ENCODE data around the gene ZC3H8.
"Not testable (repeated sequence)": the region's sequence is repeated elsewhere in the genome, so short reads cannot be mapped to it uniquely, and the experiment has no call there.

ZC3H8 gene

DNA sequence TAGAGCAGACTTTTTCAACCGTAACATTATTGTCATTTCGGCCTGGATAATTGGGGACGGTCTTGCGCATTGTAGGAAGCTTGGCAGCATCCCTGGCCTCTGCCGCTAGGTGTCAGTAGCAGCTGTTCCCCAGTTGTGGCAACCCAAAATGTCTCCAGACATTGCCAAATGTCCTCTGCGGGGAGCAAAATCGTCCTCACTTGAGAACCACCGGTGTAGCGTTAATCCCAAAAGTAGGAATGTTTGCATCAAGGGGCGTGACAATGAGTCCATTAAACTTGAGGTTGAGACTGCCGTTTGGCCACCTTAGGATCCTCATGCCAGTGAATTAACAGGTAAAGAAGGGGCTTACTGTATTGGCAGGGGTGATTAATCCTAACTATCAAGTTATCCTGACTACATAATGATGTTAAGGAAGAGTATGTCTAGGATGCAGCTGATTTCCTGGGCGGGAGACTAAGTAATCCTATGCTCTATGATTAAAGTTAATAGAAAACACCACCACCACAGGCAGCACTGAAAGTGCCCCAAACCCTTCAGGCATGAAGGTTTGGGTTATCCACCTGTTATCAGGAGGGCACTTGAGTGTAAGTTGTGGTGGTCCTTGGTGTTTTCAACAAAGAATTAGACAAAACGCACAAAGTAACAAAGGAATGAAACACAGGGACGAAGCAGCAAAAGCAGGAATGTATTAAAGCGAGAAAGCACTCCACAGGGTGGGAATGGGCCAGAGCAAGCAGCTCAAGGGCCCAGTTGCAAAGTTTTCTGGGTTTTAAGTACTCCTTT lies 4.9 kb upstream of the ZC3H8 start:
- peak; percentile 86 for DNase-seq

DNA sequence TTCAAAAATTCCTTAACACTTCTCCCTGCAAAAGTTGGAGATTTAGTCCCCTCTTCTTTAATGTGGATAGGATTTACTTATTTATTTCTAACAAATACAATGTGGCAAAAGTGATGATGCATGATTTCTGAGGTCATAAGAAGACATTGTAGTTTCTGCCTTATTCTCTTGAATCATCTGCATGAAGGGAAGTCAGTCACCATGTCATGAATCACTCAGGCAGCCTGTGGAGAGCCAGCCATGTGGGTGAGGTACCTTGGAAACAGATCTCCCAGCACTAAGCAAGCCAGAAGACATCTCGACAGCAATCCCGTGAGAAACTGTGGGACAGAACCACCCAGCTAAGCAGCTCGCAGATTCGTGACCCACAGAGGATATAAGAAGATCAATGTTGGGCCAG lies 2.7 kb upstream of the ZC3H8 start:
- DNase-seq = no peak

DNA sequence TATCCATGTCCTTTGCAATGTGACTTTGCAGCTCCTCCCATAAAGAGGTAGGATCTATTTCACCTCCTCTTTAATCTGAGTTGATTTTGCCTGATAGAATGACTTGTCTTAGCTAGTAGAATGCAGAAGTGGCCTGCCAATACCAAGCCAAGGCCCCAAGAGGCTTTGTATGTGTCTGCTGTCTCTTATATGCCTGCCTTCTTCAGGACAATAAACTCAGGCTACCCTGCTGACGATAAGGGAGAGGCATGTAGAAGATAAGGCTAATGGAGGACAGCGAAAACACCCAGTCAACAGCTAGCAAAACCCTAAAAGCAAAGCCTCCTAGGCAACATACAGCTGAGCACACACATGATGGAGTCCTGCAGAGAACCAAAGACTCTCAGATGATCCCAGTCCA lies 1.8 kb upstream of the ZC3H8 start:
- DNase-seq = no peak

DNA sequence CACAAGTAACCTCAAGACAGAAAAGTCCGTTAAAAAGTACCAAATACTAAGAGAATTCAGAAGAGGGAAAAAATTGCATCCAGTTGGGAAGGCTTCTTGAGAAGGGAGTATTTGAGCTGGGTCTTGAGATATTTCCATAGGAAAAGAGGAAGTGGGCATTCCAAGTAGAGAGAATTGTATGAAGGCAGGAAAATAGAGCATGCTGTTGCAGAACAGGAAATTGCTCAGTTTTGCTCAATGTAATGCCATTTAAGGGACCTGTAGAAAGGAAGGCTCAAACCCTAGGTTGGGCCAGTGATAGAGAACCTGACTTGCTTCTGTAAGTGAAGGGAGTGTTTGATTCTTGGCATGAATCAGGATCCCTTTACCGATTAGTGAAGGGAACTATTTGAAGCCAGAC lies 1.0 kb upstream of the ZC3H8 start:
- DNase-seq = no peak

DNA sequence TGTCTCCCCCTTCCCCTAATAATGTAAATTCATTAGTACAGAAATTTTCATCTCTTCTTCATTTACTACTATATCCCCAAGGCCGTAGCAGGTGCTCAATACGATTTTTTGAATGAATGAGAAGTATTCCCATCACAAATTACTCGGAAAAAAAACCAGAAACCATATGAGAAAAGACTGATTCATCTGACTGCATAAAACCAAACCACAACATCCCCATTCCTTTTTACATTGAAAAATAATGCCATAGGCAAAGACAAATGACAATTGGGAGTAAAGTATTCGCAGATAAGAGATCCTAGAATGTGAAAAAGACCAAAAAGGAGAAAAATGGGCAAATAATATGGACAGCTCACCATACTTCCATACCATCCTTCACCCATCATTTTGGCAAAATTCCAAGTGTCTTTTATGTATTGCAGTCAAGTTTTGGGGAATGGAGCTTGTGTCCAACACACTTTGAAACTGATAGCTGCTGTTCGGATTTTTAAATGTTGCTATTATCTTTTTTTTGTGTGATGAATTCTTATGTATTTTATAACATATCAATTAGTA lies 1.5 kb downstream of the ZC3H8 start:
- DNase-seq = no peak

DNA sequence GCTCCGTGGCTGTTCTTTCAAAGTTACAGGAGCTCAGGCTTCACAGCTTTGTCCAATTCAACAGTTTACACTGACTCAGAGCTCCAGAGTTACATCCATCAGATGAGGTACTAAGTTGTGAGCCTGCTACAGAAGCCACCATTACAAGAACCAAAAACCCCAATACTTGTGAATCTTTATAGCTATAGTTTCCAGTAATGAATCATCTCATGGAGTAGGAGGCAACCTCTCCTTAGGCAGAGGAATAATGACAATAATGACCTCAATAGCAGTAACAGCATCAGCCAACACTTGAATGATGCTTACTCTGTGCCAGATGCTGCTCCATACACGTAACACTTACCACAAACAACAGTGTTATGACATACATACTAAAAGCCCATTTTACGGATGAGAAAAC lies 3.6 kb downstream of the ZC3H8 start:
- no peak for DNase-seq

DNA sequence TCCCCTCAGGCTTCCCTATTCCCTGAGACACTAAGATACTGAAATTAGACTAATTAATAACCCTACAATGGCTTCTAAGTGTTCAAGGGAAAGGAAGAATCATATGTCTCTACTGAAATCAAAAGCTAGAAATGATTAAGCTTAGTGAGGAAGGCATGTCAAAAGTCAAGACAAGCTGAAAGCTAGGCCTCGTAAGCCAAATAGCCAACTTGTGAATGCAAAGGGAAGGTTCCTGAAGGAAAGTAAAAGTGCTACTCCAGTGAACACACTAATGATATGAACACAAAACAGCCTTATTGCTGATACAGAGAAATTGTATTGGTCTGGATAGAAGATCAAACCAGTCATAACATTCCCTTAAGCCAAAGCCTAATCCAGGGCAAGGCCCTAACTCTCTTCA lies 10.0 kb downstream of the ZC3H8 start:
- no peak for DNase-seq

DNA sequence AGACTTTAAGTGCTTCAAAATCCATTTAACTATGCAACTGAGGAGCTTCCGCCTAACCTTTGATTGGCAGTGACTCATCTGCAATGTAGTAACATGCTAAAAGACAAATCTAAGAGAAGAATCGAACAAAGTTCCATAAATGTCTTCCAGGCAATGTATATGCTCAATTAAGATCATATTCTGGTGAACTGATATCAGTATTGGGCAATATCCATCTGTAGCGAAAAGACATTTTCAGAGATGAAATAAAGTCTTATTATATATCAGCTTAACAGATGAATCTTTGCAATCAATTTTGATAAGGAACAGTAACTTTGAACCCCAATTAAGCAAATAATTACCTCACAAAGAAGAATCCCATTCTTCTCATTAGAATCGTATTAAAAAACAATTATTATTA lies 11.6 kb downstream of the ZC3H8 start:
- DNase-seq = no peak

DNA sequence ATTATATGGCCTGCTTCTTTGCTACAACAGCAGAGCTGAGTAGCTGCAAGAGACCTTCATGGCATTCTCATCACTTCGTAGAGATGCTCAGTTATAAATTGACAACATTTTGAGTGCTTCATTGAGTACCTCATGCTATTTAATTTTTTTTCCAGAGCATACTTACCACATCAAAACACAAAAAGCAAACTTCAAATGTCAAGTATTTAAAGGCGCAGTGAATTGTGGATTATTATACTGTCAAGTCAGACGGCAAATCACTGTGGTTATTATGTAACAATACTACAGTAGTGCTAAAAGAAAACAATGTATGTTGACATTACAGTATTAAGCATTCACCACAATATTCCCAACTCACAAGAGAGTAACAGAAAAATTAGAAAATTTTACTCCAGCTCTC lies 12.5 kb downstream of the ZC3H8 start:
- DNase-seq = no peak

DNA sequence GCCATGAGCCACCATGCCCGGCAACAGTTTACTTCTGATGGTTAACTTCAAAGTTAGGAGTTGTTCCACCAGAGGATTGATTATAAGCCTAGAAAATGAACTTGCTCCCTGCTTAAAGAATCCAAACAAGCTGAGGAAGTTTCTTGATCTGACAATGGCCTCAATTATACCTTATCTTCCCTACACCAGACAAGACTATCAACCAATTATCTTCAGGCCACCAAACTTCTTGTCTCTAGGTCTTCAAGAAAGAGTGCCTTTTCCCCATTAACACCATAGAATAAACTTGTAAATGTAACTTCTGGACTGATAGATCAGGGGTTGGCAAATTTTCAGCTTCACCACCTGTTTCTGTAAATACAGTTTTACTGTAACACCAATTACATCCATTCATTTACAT lies 15.0 kb downstream of the ZC3H8 start:
- no peak for DNase-seq

DNA sequence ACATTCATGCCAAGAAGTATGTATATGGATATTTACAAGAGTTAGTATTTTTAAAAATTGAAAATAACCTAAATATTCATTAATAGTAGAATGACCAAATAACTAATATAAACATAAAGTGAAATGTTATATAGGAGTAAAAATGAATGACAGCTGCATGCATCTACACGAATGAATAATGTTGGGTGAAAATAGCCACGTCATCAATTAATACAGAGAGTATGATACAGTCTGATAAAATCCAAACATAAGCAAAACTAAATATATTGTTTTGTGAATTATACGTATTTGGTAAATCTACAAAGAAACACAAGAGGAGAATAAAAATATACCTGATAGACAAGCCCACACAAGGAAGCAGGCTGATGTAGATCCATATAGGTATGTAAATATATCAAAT lies 24.5 kb downstream of the ZC3H8 start:
- no peak for DNase-seq

DNA sequence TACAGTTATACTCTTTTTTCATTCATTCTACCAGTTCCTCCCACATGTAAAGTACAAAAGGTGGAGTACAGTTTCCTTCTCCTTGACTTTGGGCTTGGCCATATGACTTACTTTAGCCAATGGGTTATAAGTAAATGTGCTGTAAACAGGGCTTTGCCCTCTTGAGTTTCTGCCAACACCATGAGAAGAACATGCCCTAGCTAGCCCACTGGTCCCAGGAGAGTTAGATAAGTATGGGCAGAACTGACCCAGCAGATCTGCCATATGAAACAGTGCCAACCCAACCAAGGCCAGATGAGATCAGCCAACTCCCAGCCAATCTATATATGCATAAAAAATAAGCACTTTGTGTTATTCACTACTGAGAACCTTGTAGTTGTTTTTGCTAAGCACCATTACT lies 25.5 kb downstream of the ZC3H8 start:
- DNase-seq = no peak

DNA sequence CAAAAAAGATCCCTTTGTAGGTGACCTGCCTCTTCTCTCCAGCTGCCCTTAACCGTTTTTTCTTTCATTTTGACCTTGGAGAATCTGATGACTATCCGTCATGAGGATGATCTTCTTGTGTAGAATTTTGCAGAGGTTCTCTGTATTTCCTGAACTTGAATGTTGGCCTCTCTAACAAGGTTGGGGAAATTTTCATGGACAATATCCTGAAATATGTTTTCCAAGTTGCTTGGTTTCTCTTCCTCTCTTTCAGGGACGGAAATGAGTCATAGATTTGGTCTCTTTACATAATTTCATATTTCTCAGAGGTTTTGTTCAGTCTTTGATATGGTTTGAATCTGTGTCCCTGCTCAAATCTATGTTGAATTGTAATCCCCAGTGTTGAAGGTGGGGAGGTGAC lies 34.0 kb downstream of the ZC3H8 start:
- DNase-seq = no peak

DNA sequence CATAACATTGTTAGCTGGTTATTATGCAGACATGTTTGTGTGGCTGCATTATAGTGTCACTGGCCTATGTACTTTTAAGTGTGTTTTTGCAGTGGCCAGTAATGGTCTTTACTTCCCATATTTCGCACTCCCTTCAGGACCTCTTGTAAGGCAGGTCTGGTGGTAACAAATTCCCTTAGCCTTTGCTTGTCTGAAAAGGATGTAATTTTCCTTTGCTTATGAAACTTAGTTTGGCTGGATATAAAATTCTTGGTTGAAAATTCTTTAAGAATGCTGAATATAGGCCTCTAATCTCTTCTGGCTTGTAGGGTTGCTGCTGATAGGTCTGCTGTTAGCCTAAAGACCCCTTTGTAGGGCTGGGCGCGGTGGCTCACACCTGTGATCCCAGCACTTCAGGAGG lies 34.7 kb downstream of the ZC3H8 start:
- no peak for DNase-seq

DNA sequence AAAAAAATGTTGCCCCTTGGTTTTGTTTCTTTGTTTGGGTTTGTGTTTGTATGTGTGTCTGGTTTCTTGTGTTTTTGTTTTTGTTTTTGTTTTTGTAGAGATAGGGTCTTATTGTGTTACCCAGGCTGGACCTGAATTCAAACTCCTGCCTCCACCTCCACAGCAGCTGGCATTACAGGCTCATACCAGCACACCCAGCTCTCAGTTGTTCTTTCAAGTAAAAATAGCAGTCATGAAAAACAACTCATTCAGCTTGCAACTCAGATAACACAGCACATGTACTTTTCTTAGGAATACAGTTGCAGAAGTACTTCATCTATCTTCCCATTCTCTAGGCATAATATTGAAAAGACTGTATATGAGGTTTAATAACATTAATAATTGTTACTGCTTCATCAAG lies 37.0 kb downstream of the ZC3H8 start:
- no peak for DNase-seq

DNA sequence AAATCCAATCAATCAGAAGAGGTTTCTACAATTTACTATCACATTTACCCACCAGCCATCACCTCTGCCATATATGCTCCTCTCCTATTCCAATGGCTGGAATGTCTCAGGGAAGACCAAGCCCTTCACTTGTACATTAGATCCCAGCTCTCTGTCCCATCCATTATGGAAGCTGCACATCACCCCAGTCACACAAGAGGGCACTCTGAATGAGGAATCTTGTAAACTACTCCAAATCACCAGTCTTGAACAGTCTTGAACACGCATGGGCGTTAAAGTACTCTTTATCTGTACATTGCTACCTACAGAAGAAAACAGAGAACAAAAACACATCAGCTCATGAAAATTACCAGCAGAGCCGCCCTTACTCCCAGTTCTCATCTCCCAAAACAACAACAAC lies 38.7 kb downstream of the ZC3H8 start:
- DNase-seq = no peak

DNA sequence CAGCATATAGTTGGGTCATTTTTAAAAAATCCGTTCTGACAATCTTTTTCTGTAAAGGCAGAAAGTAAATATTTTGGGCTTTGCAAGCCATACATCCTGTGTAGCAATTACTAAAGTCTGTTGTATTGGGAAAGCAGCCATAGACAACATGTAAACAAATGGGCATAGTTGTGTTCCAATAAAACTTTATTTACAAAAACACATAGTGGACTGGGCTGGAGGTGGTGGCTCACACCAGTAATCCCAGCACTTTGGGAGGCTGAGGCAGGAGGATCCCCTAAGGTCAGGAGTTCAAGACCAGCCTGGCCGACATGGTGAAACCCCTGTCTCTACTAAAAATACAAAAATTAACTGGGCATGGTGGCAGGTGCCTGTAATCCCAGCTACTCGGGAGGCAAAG lies 46.9 kb downstream of the ZC3H8 start:
- DNase-seq = not testable (repeated sequence)

DNA sequence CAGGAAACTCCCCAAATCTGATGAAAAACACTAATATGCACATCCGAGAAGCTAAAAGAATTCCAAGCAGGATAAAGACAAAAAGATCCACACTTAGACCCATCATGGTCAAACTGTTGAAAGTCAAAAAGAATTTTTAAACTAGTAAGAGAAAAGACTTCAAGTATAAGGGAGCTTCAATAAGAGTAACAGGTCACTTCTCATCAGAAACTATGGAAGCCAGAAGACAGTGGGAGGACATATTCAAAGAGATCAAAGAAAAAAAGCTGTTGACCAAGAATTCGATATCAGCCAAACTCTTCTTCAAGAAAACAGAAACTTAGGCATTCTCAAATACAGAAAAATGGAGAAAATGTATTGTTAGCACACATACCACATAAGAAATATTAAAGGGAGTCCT lies 50.4 kb downstream of the ZC3H8 start:
- DNase-seq = no peak

DNA sequence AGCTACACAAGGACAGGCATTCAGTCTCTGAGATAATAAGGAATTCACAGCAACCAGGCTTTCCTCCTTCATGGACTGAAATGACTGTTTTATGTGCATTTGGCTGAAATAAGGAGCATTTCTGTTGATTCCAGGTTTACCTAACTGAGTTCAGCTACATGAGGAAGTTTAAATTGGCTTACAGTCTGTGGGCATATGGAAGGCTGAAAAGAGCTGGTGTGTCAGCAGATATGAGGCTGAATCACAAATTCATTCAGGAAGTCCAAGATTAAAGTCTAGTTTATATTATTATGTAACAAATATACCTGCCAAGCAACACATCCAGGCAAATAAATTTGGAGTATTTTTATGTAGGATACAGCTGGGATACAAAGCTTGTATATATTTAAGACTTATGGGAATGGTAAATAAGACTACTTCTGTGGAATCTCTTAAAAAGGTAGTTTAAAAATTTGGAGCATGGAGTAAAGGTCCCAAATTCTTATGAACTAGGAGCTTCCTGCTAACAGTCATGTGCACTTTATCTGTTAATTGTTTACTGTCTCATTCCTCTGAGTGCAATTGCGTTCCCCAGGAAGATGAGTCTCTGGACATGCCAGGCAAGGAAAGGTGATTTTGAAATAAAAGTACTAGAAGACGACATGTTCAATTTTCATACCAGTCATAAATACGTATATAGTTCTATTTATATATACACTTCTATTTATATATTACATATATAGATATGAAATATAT lies 53.0 kb downstream of the ZC3H8 start:
- DNase-seq = no peak

DNA sequence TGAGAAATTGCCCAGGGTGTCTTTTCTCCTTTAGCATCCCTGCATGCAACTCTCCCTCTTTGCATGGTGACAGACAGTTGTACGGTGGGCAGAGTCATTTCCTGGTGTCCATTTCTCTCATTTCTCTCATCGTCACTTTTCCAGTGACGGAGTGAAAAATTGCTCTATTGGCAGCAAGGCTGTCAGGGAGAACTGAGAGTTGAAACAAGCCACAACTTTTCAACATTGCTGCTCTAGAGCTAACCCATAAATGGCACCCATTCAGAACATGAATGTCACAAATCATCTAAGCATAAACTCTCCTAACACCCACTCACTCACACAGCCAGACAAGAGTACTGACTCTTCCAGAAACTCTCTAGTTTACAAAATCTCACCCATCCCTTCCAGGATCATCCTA lies 55.7 kb downstream of the ZC3H8 start:
- DNase-seq = no peak

DNA sequence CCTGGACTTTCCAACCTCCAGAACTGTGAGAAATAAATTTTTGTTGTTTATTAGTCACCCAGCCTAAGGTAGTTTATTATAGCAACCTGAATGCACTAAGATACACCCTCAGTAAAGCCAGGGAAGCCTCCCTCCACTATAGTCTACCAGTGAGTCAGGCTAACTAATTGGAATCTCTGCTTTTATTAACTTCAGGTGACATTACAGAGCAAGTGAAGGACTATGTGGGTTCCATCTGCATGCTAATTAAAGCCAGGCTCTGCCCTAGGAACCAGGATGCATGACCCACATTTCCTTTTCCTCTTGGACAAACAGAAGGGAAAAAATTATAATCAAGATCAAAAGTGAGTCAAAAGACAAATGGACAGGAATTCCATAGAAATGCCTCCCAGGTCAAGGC lies 56.1 kb downstream of the ZC3H8 start:
- no peak for DNase-seq

DNA sequence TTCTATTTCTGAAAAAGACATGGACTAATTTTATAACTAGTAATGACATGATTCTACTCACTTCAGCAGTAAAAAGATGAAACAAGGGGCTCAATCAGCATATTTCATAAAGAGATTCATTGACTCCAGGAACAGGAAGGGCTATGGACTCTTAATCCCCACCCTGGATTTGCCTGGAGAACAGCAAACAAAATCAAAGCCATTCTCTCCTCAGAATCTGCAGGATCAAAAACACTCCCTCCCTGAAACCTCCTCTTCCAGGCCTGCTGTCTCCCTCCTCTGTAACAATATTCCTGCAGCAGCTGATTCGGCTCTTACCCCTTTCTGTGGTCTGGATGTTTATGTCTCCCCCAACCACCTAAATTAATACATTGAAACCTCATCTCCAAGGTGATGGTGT lies 57.0 kb downstream of the ZC3H8 start:
- DNase-seq = no peak

DNA sequence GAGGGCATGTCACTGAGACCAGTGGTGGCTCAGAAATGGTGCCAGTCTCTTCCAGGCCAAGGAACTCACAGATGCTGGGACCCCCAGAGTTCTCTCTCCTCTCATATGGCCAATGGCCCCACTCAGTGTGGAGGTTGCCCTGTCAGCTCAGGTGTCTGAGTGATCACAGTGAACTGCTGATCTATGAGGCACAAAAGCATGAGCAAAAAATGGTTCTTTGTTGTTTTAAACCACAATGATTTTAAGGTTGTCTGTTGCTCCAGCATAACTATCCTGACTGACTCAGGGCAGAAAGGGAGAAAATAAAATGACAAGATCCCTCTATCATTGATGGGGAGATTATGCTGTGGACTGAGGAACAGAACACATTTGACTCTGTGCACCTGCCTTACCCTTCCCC lies 58.9 kb downstream of the ZC3H8 start:
- no peak for DNase-seq

DNA sequence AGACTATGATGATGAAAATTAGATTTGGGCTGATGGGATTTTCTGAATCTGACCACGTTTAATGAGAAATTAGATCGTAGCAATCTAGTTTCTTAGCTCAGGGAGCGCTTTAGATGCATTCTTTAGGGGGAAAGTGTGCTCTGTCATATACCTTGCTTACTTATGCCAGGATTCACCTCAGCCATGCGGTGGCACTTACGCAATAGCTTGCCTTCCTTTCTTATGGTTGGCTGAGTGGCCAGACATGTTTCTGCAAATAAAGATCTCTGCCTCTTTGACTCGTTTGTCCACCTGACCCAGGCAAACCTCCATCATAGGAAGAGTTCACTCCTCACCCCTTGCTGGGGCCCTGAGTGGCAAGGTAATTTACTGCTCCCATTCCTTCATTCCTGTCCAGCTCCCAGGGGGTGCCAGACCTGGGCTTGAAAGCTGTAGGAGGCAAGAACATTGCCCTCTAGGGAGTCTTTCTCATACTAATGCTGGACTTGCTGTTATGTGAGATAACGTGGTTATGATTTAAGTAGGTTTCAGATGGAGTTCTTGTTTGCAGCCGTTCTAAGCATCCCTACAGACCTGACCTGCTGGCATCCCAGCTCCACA lies 59.6 kb downstream of the ZC3H8 start:
- no peak for DNase-seq
